Heart right ventricle (tissue), 16 donors: ENCODE data around the gene TRAK2. TPM values are rescaled to one million over a fixed set of nuclear protein-coding genes. Genes with fewer than 3 reads are reported as not detected.
"Not testable (repeated sequence)": the region's sequence is repeated elsewhere in the genome, so short reads cannot be mapped to it uniquely, and the experiment has no call there.

ENCODE experiments used
- ATAC-seq, 8 donors: fragments of 200-7000 bp; cut with Tn5 transposase; one replicate each; pipeline ENCODE4 v1.9.1; 2020; ENCODE audit warnings: mild to moderate bottlenecking in 8 of 8, moderate library complexity in 8 of 8, moderate number of reproducible peaks in 1 of 8
- DNase-seq, 2 donors: peaks; one replicate each; pipeline ENCODE4 v3.0.0-alpha.2; 2020
- H3K27ac ChIP-seq, 10 donors: fragments of 200-600 bp; sonication (generic) in 2 of 10; one replicate each; pipeline versions ENCODE4 v1.5.0 to v1.8.0; 2020 to 2022; ENCODE audit warnings: mild to moderate bottlenecking in 3 of 10
- H3K27me3 ChIP-seq, 7 donors: fragments of 200-600 bp; one replicate each; pipeline ENCODE4 v1.8.0; 2021 to 2022; ENCODE audit warnings: mild to moderate bottlenecking in 2 of 7
- H3K36me3 ChIP-seq, 9 donors: fragments of 200-600 bp; sonication (generic) in 1 of 9; one replicate each; pipeline versions ENCODE4 v1.5.0 to v1.8.0; 2020 to 2022; ENCODE audit warnings: mild to moderate bottlenecking in 2 of 9
- H3K4me1 ChIP-seq, 9 donors: fragments of 200-600 bp; sonication (generic) in 1 of 9; one replicate each; pipeline versions ENCODE4 v1.5.0 to v1.8.0; 2020 to 2022; ENCODE audit warnings: mild to moderate bottlenecking in 4 of 9
- H3K4me3 ChIP-seq, 10 donors: fragments of 200-600 bp; sonication (generic) in 2 of 10; one replicate each; pipeline versions ENCODE4 v1.5.0 to v1.8.0; 2020 to 2022; ENCODE audit warnings: mild to moderate bottlenecking in 7 of 10, moderate library complexity in 2 of 10
- H3K9me3 ChIP-seq, 11 donors: fragments of 200-600 bp in 10 of 11; sonication (generic) in 2 of 11; one replicate each; pipeline versions ENCODE4 v1.5.0 to v1.8.0; 2013 to 2022; ENCODE audit warnings: mild to moderate bottlenecking in 2 of 11, control low read depth in 1 of 11, moderate library complexity in 1 of 11
- CTCF ChIP-seq, 9 donors: fragments of 200-600 bp; sonication (generic) in 2 of 9; IDR thresholded peaks; one replicate each; pipeline versions ENCODE4 v1.5.0 to v1.8.0; 2021 to 2022; ENCODE audit warnings: antibody characterized with exemption in 9 of 9, mild to moderate bottlenecking in 5 of 9, moderate library complexity in 1 of 9
- WGBS, 2 donors: extraction: QIAGEN DNeasy Blood & Tissue Kit; methylation state at CpG; one replicate each; pipeline ENCODE4 v1.1.7; 2013; ENCODE audit warnings: inconsistent platforms in 1 of 2; 5-methylcytosine and 5-hydroxymethylcytosine counted together
- intact Hi-C, 10 donors: fragments of 100-400 bp; cut with DNase I; formaldehyde crosslinking; loops; one replicate each; pipeline versions ENCODE4 v1.11.1 to v1.14.2; 2022
- polyA plus RNA-seq, 2 donors: library from polyadenylated mRNA; stranded (reverse); fragments of 200-250 nt; gene quantifications; one replicate each; pipeline ENCODE4 v1.2.3, GENCODE V29; 2013
- total RNA-seq, 10 donors: library from RNA; stranded (reverse); fragmentation: NEBNext Ultra II Directional in 3 of 10; extraction: Animal tissue kit (Norgen Biotek cat#: 25700) in 3 of 10; gene quantifications; one replicate each; pipeline versions ENCODE4 v1.2.1 to v1.2.4, GENCODE V29; 2021 to 2023
- donor health status: Arrhythmogenic right ventricular cardiomyopathy.
- donor health status: ischemic (EF 13 %, LVEDD 7.1; RV severe dilation, severe dysfunction).
- donor health status: healthy with polysubstance abuse.
- donor health status: DM: no; HTN: yes; CAD: no.
- donor health status: DM: no; HTN: no; CAD: no.
- donor health status: ischemic (EF 25% LVEDD 6.9; RV normal size, moderate dysfunction).
- donor health status: ischemic (EF 25% LVEDD 5.7; RV mildly dilated, moderate dysfunction).
- donor health status: healthy.
- donor health status: DM: yes; HTN: yes; CAD: no.
- donor health status: Ischemic cardiomyopathy.
- donor health status: ischemic (EF 35%, LVEDD 5.7; RV mildly dilated, moderate dysfunction).
- donor health status: nonischemic (EF 11% LVEDD 7.7; RV severe dilation, severe dysfunction).
- donor health status: DM: yes; HTN: yes; CAD: no.
- donor health status: PGD.
- donor health status: ischemic (EF 29% LVEDD 5.4; RV normal size, mild dysfunction).
- donor health status: nonischemic (EF 23%, LVEDD 6.1; RV moderate dilation, normal function).

The TRAK2 gene
- total and polyA plus RNA-seq, 12 donors = 16.6 to 190 (median 166) TPM

- ATAC-seq (peak in 3 of 8 donors; percentile 44 to 62 (median 56)), DNase-seq (no peak)
- H3K27me3 ChIP-seq = no peaks in the 10 kb centered on the region
- no peaks in the 10 kb centered on the region for H3K9me3 ChIP-seq
- no peak overlapping the region for H3K4me3 ChIP-seq
- no peaks in the 10 kb centered on the region for H3K36me3 ChIP-seq
- H3K27ac ChIP-seq = no peak overlapping the region
- intact Hi-C loops = no loop called here
- TF ChIP-seq CTCF (IDR thresholded peaks at IDR 0.05) = no peak
- no peaks in the 10 kb centered on the region for H3K4me1 ChIP-seq
- WGBS, 2 donors = 67 to 73% methylated on average over 4 of the region's 4 CpGs
Measured at GRCh38 chr2:201490291-201490690, 39.0 kb upstream of the TRAK2 start.

- 39 to 59% methylated on average over 4 of the region's 4 CpGs for WGBS, 2 donors
- TF ChIP-seq CTCF (IDR thresholded peaks at IDR 0.05) = no peak
- Histone ChIP-seq H3K9me3 (no peaks in the 10 kb centered on the region), H3K36me3 (peaks cover 0 to 35% (median 9%) of the 10 kb centered on the region in 9 donors), H3K4me1 (no peaks in the 10 kb centered on the region), H3K4me3 (no peak overlapping the region), H3K27ac (no peak overlapping the region), H3K27me3 (no peaks in the 10 kb centered on the region)
- ATAC-seq (no peak), DNase-seq (no peak)
- intact Hi-C loops = no loop called here
Measured at GRCh38 chr2:201484805-201485204, 33.5 kb upstream of the TRAK2 start.

- 88 to 90% methylated on average over 4 of the region's 4 CpGs for WGBS, 2 donors
- H3K4me3 ChIP-seq, H3K9me3 ChIP-seq, H3K27ac ChIP-seq, DNase-seq, ATAC-seq, H3K27me3 ChIP-seq, H3K4me1 ChIP-seq, intact Hi-C loops: not testable (repeated sequence)
- H3K36me3 ChIP-seq = peaks cover 0 to 46% (median 13%) of the 10 kb centered on the region in 9 donors
Measured at GRCh38 chr2:201483758-201484157, 32.5 kb upstream of the TRAK2 start.

- peaks cover 0 to 50% (median 17%) of the 10 kb centered on the region in 9 donors for H3K36me3 ChIP-seq
- ATAC-seq (no peak), DNase-seq (no peak)
- no peaks in the 10 kb centered on the region for H3K27me3 ChIP-seq
- H3K4me1 ChIP-seq = no peaks in the 10 kb centered on the region
- H3K4me3 ChIP-seq = no peak overlapping the region
- 0 to 31% methylated on average over 1 of the region's 1 CpG for WGBS, 2 donors
- no peaks in the 10 kb centered on the region for H3K9me3 ChIP-seq
- no peak for TF ChIP-seq CTCF (IDR thresholded peaks at IDR 0.05)
- H3K27ac ChIP-seq = no peak overlapping the region
- intact Hi-C loops = no loop called here
Measured at GRCh38 chr2:201483342-201483741, 32.1 kb upstream of the TRAK2 start.

GRCh38 chr2:201482543-201482942, 31.3 kb upstream of the TRAK2 start:
- 93 to 96% methylated on average over 4 of the region's 4 CpGs for WGBS, 2 donors
- H3K4me3 ChIP-seq = no peak overlapping the region
- H3K27me3 ChIP-seq = no peaks in the 10 kb centered on the region
- no peak for TF ChIP-seq CTCF (IDR thresholded peaks at IDR 0.05)
- no peaks in the 10 kb centered on the region for H3K9me3 ChIP-seq
- H3K36me3 ChIP-seq = peaks cover 0 to 58% (median 24%) of the 10 kb centered on the region in 9 donors
- intact Hi-C loops = no loop called here
- ATAC-seq (peak in 1 of 8 donors; percentile 26), DNase-seq (no peak)
- no peaks in the 10 kb centered on the region for H3K4me1 ChIP-seq
- no peak overlapping the region for H3K27ac ChIP-seq
